ENCODE measurements around the gene POU5F1.

The POU5F1 gene

GRCh38 chr6:31138982-31139381, 31.5 kb downstream of the POU5F1 start, which contains the start of gene PSORS1C2:
TSS of gene PSORS1C2 (minus strand) at chr6:31139066. CDS start at chr6:31139026, 40 bp downstream.
- DNase-seq: no peak

GRCh38 chr6:31135710-31136109, 34.8 kb downstream of the POU5F1 start:
- no peak for DNase-seq

GRCh38 chr6:31132806-31133205, 37.7 kb downstream of the POU5F1 start:
- no peak for DNase-seq

DNA sequence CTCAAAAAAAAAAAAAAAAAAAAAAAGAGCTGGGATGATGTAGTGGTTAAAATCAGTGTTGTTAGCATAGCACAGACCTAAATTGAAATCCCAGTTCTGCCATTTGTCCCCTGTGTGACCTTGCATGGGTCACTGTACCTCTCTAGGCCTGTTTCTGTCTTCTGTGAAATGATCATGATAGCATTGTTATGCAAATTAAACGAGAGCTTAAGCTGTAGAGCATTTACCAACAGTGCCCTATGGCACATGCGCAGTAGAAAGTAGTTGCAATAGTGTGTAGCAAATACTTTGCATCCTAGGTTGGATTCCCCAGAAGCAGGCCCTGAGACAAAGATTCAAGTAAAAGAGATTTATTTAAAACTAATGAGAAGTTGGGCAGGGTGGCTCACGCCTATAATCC, 38.9 kb downstream of the POU5F1 start:
- DNase-seq: no peak

- no peak for DNase-seq
Observed at GRCh38 chr6:31130751-31131150, 39.7 kb downstream of the POU5F1 start.

DNA sequence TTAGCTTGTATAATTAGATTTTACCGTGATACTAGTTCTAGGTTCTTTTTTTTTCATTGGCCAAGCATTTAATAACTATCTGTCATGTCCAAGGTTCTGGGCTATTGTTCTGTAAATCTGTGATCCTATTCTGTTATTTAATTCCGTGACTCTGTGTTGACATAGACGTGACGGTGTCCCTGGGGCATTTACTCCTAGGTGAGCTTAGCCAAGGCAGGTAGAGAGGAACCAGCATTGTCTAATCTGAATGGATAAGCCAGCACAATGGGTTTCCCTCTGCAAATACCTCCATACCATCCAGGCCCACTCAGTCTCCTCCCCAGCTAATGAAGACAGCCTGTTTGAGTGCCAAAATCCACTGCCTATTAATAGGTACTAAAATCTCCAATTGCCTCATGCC, 41.4 kb downstream of the POU5F1 start:
- no peak for DNase-seq

DNA sequence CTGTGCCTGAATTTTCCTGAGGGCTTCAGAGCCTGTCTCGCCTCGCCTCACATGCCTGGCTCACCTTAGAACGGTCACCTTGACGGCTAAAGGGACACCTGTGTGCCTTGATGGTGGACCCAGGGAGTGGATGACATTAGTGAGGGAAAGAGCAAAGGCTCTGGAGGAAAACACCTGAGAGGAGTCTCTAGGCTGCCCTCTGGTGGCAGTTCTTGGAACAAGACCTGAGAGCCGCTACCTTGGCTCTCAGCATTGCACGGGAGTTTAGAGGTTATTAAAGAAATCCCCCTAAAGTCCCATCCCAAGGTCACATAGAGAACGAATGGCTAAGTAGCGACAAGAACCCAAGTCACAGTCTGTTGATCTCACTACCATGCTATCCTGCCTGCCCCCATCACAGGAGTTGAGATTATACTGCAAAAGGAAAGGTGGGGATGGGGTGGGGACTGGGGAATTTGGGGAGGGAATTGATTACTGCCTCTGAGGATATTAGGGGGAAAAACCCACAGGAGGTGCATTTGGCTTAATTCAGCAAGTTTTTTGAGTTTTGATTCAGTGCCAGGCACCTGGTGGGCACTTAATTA, 42.3 kb downstream of the POU5F1 start:
- peak; percentile 28 for DNase-seq

- no peak for DNase-seq
Observed at GRCh38 chr6:31126396-31127175, 43.9 kb downstream of the POU5F1 start.

DNA sequence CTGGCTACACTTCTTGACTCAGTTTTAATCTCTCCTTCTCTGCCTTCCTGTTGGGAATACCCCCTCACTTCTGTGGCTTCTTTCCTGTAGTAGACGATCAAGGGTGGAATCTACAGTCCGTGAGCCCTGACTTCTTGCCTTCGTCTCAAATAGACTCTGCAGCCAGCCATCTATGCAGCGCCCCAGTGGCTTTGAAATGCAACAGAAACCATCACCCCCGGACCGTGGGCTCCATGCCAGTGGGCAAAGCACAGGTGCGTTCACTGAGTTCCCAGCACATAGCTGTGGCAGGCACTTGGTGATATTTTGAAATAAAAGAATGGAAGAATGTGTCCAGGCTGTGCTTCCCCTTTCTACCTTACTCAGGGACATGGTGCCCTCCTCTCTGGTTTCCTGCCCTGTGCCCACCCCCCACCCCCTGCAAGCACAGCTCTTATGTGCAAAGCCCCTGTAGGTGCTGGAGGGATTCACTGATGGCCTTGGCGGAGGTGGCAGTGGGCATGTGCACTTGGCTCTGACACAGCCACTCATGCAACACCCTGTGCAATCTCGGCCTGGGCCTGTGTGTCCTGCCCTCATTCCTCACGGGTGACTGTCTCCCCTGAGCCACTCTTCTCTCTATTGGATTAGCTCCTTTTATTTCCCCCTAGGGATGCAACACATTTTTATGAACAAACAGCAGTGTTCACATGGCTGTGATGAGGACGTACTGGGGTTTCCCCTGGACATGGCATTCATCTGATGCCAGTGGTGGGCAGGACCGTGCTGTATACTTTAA, 44.7 kb downstream of the POU5F1 start:
- DNase-seq: peak; percentile 68

- DNase-seq: no peak
Observed at GRCh38 chr6:31125162-31125561, 45.3 kb downstream of the POU5F1 start.

GRCh38 chr6:31122791-31123706, 47.4 kb downstream of the POU5F1 start:
- peak; percentile 50 for DNase-seq

DNA sequence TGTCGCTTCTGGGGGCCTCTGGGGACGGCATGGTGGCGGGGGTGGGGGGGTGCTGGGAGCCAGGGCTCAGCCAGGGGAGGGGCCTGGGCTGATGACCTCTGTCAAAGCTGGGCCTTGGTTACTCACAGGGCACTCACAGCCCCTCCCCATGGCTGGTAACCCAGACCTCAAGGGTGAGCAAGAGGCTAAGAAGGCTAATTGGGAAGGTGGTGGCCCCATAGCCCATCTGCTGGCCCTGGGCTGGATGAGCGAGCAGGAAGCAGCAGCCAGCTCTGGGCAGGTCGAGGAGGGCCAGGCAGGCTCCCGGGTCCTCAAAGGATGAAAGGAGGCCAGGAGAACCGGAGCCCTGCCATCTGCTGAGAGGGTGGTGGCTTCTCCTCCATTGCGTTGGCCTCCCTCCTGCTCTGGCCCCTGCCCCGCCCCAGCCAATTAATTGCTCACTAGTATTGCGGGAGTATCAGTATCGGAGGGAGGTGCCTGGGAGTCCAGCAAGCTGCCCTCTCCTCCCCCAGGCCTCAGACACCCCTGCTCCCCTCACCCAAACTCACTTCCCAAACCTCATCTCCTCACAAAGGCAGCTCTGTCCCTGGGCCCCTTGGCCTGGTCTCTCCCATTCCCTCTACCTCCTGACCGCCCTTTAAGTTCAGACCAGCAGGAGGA, 49.2 kb downstream of the POU5F1 start:
- DNase-seq: no peak

DNA sequence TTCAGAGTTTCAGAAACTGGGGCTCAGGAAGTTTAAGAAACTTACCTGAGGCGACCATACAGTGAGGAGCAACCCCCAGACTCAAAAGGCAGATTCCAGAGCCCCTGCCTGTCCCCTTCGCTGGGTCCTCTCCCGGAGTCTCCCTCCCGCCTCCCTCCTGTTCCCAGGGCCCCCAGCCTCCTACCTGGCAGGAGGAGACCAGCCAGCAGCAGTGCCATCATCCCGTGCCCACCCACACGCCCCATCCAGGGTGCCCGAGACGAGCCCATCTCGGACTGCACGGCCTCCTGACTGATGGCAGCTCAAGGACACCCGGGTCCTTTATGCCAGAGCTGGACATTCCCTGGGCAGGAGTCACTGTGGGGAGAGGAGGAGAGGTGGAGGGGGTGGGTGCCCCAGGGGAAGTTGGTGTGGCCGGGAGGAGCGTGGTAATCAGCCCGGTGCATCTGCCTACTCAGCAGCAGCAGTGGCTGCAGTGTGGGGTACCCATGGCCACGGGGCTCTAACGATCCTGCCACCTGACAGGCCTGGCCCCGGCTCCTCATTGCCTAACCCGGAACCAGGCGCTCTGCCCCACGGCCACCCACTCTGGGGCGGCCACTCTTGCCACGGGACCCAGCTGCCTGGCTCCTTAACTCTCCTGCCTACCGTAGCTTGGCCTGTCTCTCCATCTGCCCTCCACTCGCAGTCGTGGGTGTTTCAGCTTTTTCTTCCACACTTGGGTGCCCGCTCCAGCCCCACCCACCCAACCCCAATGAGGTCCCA, 50.1 kb downstream of the POU5F1 start, which contains the start of gene CDSN:
CDSN (minus strand) TSS at position 296 of the 765 bp plus-strand sequence; CDS start at position 269, 27 bp downstream.
- no peak for DNase-seq

GRCh38 chr6:31118178-31118577, 52.3 kb downstream of the POU5F1 start:
- DNase-seq: no peak

DNA sequence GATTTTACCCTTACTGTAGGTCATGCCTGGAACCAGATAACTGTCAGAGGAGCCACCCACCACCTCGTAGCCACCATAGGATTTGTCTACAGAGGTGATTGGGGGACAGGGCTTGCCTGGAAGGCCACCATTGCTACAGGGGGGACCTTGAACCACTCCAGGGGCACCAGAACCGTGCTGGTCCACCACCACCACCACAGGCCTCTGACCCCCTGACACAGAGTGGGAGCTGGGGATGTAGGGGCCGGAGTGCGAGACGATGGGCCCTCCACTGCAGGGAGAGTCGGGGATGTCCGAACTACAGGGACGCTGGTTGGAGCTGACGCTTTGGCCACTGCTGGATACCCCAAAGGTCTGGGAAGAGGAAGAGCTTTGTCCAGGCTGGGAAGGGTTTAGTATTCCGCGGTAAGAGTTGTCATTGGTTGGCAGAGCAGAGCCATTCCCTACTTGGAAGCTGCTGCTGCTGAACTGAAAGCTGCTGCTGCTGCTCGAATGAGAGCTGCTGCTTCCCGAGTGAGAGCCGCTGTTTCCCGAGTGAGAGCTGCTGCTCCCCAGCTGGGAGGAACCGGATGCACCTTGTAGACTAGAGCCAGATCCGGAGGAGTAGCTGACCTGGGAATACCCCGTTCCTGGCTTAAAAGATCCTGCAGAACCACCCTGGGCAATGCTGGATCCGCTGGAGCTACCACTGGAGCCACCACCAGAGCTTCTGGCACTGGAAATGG, 53.7 kb downstream of the POU5F1 start:
- DNase-seq: peak; percentile 17

DNA sequence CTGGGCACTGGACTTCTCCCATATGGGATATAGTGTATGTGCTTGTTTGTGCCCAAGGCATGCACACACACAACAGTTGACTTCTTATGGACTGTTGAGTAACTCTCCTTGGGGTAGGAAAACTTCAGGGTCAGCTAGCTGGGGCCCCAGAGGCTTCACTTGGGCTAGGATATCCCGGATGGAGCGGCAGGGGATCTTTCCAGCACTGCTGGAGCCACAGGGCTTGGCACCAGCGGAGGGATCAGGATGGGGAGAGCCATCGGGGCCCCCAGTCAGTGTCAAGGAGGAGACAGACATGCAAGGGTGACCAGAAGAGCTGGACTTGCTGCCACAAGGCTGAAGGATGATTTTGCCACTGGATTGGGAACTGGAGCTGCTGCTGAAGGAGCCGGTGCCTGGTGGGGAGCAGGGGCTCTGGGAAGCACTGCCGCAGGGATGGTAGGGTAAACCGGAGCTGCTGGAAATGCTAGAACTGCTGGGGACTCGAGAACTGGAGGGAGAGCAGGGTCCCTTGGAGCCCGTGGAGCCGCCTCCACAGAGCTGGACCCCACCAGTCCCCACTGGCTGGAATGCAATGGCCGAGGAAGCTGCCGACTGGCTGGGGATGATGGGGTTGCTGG, 54.4 kb downstream of the POU5F1 start:
- DNase-seq: no peak

- peak; percentile 74 for DNase-seq
Observed at GRCh38 chr6:31114970-31115849, 55.3 kb downstream of the POU5F1 start.

DNA sequence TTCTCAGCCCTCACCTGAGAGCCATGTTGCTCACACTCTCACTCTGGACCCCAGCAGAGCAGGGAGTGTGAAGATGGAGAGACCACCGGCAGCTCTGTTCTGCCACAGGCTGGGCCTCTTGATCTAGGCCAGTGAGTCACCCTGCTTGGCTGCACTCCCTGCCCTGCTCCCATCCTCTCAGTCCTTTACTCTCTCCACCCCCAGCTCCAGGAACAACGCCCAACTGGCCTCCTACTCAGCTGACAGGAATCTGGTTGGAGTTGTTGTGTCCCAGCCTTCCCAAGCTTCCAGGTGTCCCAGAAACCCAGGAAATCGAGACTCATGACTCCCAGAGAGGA, 56.0 kb downstream of the POU5F1 start, which contains the start of gene PSORS1C1:
PSORS1C1 (plus strand) TSS at position 260 of the 338 bp plus-strand sequence. CDS start 14,833 bp downstream, outside the sequence.
- peak; percentile 97 for DNase-seq

Measured in fibroblast of skin of abdomen (primary cell).